Measurements from ENCODE around the gene MCRIP2. TPM values are rescaled to one million over a fixed set of nuclear protein-coding genes. Genes with fewer than 3 reads are reported as not detected.

Gene MCRIP2
- total and polyA plus RNA-seq, 9 of the 15 experiments (the other 6 are each of a cell fraction or from before 2014, with no cell fraction given) = 0.80 to 120 (median 35.2) TPM

DNA sequence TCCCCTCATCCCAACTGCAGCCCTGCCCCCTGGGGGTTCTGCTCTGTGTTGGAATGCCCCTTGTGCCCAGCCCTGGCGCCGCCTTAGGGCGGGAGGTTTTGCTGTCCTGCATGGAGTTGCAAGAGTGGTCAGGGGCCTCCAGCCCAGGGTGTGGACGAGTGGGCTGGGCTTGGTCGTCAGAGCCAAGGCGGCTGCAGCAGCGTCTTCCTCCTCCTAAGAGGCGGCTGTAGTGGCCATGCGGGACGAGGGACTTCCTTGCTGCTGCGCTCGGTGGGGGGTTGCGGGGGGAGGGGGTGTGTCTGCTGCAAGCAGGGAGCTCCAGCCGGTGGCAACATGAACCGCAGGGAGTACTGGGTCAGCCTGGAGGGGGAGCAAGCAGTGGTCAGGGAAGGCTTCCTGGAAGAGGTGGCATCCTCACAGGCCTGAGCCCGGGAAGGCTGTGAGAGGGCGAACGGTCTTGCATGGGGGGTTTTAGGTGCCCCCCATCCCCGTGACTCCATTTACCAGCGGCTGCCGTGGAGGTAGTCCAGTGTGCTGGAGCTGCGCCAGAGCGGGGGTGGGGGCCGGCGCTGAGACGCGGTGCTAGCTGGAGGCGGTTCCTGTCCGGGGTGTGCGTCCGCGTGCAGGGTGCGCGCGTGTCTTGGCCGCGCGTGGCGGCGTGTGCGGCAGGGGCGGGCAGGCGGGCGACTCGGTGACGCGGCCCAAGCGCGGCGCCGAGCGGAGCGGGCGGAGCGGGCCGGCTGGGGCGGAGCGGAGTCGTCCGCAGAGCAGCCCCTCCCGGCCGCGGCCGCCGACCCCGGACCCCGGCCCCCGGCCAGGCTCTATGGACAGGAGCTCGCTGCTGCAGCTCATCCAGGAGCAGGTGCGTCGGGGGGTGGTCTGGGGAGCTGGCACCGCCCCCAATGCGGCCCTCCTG, 33.6 kb downstream of the MCRIP2 start, which contains the start of gene RHBDL1 (continued):
- TF ChIP-seq HMG20B (CRISPR knock-in tag; IDR thresholded peaks at IDR 0.05) (no peak), PURB (CRISPR knock-in tag; IDR thresholded peaks at IDR 0.05; ENCODE audit: low read depth) (no peak), RBM34 (IDR thresholded peaks at IDR 0.05; ENCODE audit: borderline replicate concordance, insufficient read depth, low read length) (no peak), HSF4 (CRISPR knock-in tag; IDR thresholded peaks at IDR 0.05; ENCODE audit: borderline replicate concordance) (no peak), ARNT (IDR thresholded peaks at IDR 0.05) (0 out of 4 replicates have a peak, but pooled peaks of 1 of the 2 experiments have one; percentile 36), BCL6 (CRISPR knock-in tag; IDR thresholded peaks at IDR 0.05) (no peak), MTA1 (IDR thresholded peaks at IDR 0.05; ENCODE audit: borderline replicate concordance) (peak; percentile 55; the same call in 1 of the 2 replicates), SAFB (IDR thresholded peaks at IDR 0.05; ENCODE audit: borderline replicate concordance, low read depth, low read length) (peak; percentile 98), MYNN (IDR thresholded peaks at IDR 0.05) (peak; percentile 29; the same call in 1 of the 2 replicates), MYNN (CRISPR knock-in tag; IDR thresholded peaks at IDR 0.05) (no peak), HLTF (IDR thresholded peaks at IDR 0.05) (peak; percentile 60; the same call in 1 of the 2 replicates), ZFP1 (CRISPR knock-in tag; IDR thresholded peaks at IDR 0.05) (no peak)
- TF ChIP-seq, protein P1, sequence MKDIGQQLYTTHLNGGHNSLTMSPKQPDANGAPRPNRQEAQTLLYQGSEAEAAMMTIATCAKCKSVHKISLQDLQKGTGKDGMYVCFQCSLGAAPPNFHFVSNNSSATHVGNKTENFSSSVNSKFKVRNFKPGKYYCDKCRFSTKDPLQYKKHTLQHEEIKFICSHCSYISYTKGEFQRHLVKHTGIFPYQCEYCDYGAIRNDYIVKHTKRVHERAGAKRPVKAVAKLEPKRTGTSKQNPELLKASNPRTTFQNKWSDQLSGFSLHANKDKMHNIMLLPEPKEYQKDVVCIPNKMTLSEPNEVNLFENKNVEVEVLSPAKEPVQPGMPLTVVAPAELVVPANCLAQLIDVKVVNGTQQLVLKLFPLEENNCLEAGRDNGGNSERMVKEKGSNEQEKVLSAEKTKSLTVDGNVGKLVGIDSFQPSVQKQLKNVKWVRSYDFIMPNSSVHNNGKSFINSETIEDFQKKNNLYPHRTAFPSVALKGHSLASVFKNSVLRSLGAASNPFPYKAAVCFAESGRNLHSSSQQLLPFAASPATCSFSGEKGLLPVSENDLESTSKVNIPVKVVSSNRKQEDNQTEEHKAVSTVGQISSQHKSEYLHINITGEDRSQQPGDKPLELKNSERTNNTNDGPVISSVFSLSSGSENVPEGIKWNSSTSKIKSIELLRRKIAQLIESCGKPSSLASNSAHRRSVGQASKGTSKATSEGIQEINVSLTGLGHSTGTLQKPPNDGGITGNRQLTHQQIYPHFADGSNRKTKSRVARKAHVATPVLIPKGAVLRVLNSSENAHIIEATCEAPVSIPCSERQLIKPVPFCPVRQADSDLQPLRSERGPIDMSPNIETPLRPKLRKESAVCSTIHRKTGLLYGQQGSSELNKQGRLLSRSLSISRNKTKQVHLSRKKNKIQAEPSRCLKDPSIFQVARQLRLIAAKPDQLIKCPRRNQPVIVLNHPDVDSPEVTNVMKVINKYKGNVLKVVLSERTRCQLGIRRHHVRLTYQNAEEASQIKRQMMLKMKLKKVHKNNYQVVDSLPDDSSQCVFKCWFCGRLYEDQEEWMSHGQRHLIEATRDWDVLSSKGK (CRISPR knock-in tag; IDR thresholded peaks at IDR 0.05) = no peak
- TF ChIP-seq, protein P2, sequence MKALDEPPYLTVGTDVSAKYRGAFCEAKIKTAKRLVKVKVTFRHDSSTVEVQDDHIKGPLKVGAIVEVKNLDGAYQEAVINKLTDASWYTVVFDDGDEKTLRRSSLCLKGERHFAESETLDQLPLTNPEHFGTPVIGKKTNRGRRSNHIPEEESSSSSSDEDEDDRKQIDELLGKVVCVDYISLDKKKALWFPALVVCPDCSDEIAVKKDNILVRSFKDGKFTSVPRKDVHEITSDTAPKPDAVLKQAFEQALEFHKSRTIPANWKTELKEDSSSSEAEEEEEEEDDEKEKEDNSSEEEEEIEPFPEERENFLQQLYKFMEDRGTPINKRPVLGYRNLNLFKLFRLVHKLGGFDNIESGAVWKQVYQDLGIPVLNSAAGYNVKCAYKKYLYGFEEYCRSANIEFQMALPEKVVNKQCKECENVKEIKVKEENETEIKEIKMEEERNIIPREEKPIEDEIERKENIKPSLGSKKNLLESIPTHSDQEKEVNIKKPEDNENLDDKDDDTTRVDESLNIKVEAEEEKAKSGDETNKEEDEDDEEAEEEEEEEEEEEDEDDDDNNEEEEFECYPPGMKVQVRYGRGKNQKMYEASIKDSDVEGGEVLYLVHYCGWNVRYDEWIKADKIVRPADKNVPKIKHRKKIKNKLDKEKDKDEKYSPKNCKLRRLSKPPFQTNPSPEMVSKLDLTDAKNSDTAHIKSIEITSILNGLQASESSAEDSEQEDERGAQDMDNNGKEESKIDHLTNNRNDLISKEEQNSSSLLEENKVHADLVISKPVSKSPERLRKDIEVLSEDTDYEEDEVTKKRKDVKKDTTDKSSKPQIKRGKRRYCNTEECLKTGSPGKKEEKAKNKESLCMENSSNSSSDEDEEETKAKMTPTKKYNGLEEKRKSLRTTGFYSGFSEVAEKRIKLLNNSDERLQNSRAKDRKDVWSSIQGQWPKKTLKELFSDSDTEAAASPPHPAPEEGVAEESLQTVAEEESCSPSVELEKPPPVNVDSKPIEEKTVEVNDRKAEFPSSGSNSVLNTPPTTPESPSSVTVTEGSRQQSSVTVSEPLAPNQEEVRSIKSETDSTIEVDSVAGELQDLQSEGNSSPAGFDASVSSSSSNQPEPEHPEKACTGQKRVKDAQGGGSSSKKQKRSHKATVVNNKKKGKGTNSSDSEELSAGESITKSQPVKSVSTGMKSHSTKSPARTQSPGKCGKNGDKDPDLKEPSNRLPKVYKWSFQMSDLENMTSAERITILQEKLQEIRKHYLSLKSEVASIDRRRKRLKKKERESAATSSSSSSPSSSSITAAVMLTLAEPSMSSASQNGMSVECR (CRISPR knock-in tag; IDR thresholded peaks at IDR 0.05) = peak; percentile 79
- TF ChIP-seq, protein P3, sequence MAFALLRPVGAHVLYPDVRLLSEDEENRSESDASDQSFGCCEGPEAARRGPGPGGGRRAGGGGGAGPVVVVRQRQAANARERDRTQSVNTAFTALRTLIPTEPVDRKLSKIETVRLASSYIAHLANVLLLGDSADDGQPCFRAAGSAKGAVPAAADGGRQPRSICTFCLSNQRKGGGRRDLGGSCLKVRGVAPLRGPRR (CRISPR knock-in tag; IDR thresholded peaks at IDR 0.05) = no peak
- TF ChIP-seq, protein P4, sequence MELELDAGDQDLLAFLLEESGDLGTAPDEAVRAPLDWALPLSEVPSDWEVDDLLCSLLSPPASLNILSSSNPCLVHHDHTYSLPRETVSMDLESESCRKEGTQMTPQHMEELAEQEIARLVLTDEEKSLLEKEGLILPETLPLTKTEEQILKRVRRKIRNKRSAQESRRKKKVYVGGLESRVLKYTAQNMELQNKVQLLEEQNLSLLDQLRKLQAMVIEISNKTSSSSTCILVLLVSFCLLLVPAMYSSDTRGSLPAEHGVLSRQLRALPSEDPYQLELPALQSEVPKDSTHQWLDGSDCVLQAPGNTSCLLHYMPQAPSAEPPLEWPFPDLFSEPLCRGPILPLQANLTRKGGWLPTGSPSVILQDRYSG (tag; conservative IDR thresholded peaks at IDR 0.05; ENCODE audit: low read depth) = no peak
- TF ChIP-seq, protein P5, sequence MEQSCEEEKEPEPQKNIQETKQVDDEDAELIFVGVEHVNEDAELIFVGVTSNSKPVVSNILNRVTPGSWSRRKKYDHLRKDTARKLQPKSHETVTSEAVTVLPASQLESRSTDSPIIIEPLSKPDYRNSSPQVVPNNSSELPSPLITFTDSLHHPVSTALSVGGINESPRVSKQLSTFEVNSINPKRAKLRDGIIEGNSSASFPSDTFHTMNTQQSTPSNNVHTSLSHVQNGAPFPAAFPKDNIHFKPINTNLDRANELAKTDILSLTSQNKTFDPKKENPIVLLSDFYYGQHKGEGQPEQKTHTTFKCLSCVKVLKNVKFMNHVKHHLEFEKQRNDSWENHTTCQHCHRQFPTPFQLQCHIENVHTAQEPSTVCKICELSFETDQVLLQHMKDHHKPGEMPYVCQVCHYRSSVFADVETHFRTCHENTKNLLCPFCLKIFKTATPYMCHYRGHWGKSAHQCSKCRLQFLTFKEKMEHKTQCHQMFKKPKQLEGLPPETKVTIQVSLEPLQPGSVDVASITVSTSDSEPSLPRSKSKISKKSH (CRISPR knock-in tag; IDR thresholded peaks at IDR 0.05) = no peak
